Activated gamma-delta T cell (primary cell): Measurements from ENCODE around the gene SLC45A3.

ENCODE experiments used
- DNase-seq: peaks from one replicate; lab custom pipeline; 2025; lab: John Stamatoyannopoulos, UW

Gene SLC45A3

GRCh38 chr1:205668951-205669340 is 11.4 kb downstream of the SLC45A3 start:
- no peak for DNase-seq

- no peak for DNase-seq
Measured at GRCh38 chr1:205667909-205668643, 12.2 kb downstream of the SLC45A3 start.

GRCh38 chr1:205666372-205667166 is 13.7 kb downstream of the SLC45A3 start:
- DNase-seq = no peak

- DNase-seq = no peak
Measured at GRCh38 chr1:205665201-205666045, 14.9 kb downstream of the SLC45A3 start.

GRCh38 chr1:205664399-205665017 is 15.8 kb downstream of the SLC45A3 start:
- no peak for DNase-seq

GRCh38 chr1:205663286-205663936 is 16.9 kb downstream of the SLC45A3 start:
- DNase-seq = no peak

GRCh38 chr1:205662791-205663190 is 17.5 kb downstream of the SLC45A3 start:
- no peak for DNase-seq

GRCh38 chr1:205662135-205662738 is 18.1 kb downstream of the SLC45A3 start:
- DNase-seq = no peak

- DNase-seq = no peak
Measured at GRCh38 chr1:205661429-205662134, 18.7 kb downstream of the SLC45A3 start.

- no peak for DNase-seq
Measured at GRCh38 chr1:205660361-205660760, 19.9 kb downstream of the SLC45A3 start.

- DNase-seq = no peak
Measured at GRCh38 chr1:205658943-205659581, 21.2 kb downstream of the SLC45A3 start.

GRCh38 chr1:205656236-205656635 is 24.1 kb downstream of the SLC45A3 start:
- no peak for DNase-seq

GRCh38 chr1:205652984-205653383 is 27.3 kb downstream of the SLC45A3 start:
- no peak for DNase-seq

- DNase-seq = no peak
Measured at GRCh38 chr1:205650241-205650640, 30.1 kb downstream of the SLC45A3 start.

GRCh38 chr1:205645519-205645918 is 34.8 kb downstream of the SLC45A3 start:
- DNase-seq = no peak

- DNase-seq = no peak
Measured at GRCh38 chr1:205642679-205643307, 37.5 kb downstream of the SLC45A3 start.

- DNase-seq = no peak
Measured at GRCh38 chr1:205639567-205639966, 40.7 kb downstream of the SLC45A3 start.

GRCh38 chr1:205637854-205638468 is 42.3 kb downstream of the SLC45A3 start:
- DNase-seq = no peak

- no peak for DNase-seq
Measured at GRCh38 chr1:205636732-205637131, 43.6 kb downstream of the SLC45A3 start.
